NCI-H2171 treated with DMSO at 0.1 percent for 48 hours (cell line): ENCODE data around the gene LYAR.
"Not testable (repeated sequence)": the region's sequence is repeated elsewhere in the genome, so short reads cannot be mapped to it uniquely, and the experiment has no call there.

Experiments used
- DNase-seq: peaks from one replicate; lab custom pipeline; 2025; lab: John Stamatoyannopoulos, UW

LYAR gene

DNA sequence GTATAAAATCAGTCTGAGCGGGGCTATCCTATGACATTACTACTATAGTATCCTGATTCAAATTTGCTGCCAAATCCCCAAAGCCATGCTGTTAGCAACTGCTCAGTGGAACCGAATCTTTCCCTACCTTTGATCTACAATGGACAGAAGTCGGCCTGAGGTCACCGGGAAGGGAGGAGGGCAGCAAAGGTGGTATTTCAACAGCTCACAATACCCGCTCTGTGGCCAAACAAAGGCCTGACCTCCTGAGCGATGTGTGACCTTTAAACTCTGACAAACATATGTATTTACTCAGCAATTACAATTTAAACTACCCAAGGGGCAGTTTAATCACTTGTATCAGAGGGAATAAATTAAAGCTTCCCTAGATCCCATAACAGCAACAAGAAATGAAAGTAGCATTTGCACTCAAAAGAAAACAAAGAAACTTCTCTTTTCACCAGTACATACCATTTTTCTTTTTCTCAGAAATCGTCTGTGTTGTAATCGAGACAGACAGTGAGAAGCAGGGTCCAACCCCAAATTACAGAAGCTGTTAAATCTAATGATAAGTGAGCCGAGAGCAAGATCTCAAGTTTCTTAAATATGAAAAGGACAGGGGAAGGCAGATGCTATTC is 30.4 kb downstream of the LYAR start:
- no peak for DNase-seq

DNA sequence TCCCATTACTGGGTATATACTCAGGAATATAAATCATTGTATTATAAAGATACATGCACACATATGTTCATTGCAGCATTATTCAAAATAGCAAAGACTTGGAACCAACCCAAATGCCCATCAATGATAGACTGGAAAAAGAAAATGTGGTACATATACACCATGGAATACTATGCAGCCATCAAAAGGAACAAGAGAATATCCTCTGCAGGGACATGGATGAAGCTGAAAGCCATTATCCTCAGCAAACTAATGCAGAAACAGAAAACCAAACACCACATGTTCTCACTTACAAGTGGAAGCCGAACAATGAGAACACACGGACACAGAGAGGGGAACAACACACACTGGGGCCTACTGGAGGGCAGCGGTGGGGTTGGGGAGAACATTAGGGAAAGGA is 32.2 kb downstream of the LYAR start:
- DNase-seq, result not testable (repeated sequence)

DNA sequence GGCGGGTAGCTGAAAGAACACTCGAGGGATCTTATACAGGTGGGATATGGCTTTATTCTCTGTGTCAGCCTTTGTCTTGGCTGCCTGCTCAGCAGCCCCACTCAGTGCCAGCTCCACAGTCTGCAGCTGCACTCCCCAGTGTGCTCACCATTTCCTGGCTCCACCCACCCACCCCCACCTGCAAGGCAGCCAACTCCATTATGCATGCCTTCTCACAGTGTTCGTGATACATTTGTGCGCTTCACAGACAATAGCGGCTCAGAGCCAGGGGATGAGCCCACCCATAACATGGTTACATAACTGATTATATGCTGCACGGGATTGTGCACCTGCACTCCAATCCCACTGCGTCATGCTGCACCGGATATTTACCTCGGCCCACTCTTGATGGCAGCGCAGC is 33.2 kb downstream of the LYAR start:
- DNase-seq, result no peak

- DNase-seq, result no peak
Observed at GRCh38 chr4:4254666-4255065, 35.3 kb downstream of the LYAR start.

GRCh38 chr4:4254199-4254598 is 35.8 kb downstream of the LYAR start:
- peak; percentile 2 for DNase-seq

- no peak for DNase-seq
Observed at GRCh38 chr4:4249866-4250265, 40.1 kb downstream of the LYAR start.

DNA sequence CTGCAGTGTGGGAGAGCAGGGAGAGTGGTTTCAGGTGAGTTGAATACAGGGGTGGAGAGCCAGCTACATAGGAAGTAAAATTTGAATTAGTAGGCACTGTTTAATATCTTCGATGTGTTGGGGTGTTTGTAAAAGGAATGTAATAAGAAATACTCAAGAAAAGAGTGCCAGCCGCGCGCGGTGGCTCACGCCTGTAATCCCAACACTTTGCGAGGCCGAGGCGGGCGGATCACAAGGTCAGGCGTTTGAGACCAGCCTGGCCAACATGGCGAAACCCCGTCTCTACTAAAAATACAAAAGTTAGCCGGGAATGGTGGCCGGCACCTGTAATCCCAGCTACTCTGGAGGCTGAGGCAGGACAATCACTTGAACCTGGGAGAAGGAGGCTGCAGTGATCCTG is 40.6 kb downstream of the LYAR start:
- not testable (repeated sequence) for DNase-seq

- no peak for DNase-seq
Observed at GRCh38 chr4:4248885-4249203, 41.1 kb downstream of the LYAR start.

DNA sequence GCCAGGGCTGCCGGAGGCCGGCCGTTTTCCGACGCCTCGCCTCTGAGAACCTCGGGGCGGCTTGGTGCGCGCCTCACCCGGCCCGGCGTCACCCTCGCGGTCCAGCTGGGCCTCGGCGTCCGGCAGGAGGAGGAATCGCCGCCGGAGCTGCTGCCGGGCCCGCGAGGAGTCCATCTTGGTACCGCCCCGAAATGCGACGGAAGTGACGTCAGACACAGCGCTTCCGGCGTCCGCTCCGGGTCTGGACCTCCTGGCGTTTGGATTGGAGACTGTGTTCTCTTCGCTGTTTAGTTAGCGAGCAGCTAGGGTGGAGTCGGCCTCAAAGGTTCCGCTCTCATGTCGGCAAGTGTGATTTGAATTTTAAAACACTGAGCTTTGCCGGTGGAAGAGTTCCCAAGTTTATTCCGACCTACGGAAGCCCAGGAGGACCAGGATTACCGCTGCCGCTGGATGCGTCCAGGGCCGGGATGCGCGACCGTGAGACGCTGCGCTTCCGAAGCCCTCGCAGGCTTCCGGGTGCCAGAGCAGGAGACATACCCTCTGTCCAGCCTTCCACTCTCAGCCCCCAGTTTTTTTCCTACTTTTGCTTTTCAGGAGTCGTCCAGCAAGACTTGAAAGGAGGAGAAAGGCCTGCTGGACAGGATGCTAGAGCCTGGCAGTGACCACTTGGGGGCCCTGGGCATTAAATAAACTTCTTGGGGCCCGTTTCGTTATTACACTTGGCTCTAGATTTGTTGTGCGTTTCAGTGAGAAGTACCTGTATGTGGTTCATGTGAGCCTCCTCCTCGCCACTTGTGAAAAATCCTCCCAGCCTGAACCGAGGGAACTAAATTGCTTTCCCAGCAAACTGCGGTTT is 41.7 kb downstream of the LYAR start, which contains the start of gene TMEM128:
Gene TMEM128, minus strand, starts transcription at position 195 of the 856 bp plus-strand sequence. Its CDS starts 21 bp downstream, at position 174.
- DNase-seq, result peak; percentile 86

DNA sequence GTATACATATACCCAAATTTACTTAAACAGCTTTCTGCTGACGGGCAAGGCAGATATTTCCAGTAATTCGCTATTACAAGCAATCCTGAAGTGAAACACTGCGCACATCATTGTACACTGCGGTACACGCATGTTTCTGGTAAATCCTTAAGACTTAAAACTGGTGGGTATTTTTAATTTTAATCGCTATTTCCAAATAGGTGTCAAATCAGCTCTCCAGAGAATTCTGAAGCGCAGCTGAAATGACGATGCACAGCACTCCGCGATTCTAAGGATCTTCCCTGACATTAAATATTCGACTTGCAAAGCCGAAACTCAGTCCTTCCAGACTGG is 42.3 kb downstream of the LYAR start:
- no peak for DNase-seq

DNA sequence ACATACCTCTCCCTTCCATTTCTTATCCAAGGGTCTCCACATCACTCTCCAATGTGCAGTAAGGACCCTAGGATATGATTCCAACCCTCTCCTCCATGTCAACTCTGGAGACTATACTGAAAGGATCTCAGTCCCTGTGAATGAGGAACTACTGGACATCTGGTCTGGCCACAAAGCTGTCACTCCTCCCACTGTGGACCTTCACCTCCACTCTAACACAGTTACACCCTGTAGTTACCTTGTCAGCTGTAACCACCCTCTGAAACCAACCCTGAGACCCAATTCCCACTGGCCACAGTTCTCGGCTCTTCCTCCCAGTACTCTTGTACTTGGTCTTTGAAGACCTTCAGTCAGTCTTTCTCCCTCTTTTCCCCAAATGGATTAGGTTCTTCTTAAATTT is 44.8 kb downstream of the LYAR start:
- DNase-seq, result no peak

- DNase-seq, result not testable (repeated sequence)
Observed at GRCh38 chr4:4239551-4239950, 50.4 kb downstream of the LYAR start.

GRCh38 chr4:4233610-4234009 is 56.3 kb downstream of the LYAR start:
- DNase-seq, result no peak

GRCh38 chr4:4228356-4228668 is 61.6 kb downstream of the LYAR start:
- no peak for DNase-seq

- no peak for DNase-seq
Observed at GRCh38 chr4:4227510-4228355, 62.2 kb downstream of the LYAR start.

GRCh38 chr4:4226606-4227438 is 63.1 kb downstream of the LYAR start, which contains the start of gene OTOP1:
Gene OTOP1 (minus strand): TSS chr4:4226929. CDS start chr4:4226864, 65 bp downstream.
- no peak for DNase-seq

DNA sequence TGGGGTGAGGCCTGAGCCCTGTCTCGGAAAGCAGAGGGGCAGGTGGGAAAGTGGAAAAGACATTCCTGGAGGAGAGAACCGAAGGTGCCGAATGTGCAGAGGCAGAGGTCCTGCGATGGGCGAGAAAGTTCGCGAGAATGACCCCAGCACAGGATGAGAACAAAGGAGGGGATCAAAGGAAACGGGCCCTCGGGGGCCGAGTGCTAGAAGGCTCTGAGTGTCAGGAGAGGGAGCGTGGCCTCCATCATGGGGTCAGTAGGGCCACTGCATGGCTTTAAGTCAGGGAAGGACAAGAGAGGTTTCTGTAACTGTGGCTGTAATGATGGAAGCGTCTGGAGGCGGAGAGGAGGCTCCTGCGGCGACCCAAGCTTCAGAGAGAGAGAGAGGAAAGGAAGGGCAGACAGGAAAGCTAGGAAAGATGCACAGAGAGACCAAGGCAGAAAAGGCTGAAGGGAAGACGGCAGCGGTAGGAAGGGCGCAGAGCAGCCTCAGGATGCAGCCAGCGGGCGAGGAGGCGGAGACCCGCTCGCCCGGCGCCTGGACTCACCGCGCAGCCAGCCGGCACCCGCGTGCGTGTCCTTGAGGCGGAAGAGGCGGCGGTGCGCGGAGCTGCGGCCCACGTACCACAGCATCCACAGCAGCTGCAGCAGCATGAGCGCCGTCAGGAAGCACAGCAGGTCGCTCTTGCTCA is 63.9 kb downstream of the LYAR start:
- no peak for DNase-seq
